ENCODE measurements around the gene CDC14B. TPM values are rescaled to one million over a fixed set of nuclear protein-coding genes. Genes with fewer than 3 reads are reported as not detected.
A peak's percentile ranks its signal among the peaks of the same experiment; 100 is the strongest.

The CDC14B gene
- total and polyA plus RNA-seq, 4 donors: 8.8 to 33.3 (median 11.3) TPM

- Histone ChIP-seq H3K36me3 (ENCODE audit: control insufficient read depth in 4 of 4, insufficient read depth in 3 of 4, low read depth in 1 of 4, low read length in 3 of 4) (peaks cover 1 to 9% (median 4%) of the 10 kb centered on the region in 4 donors), H3K4me3 (ENCODE audit: low read depth in 1 of 3, low read length in 3 of 3) (no peak overlapping the region), H3K9me3 (ENCODE audit: control insufficient read depth in 4 of 4, low read length in 3 of 4) (no peaks in the 10 kb centered on the region), H3K4me1 (ENCODE audit: control insufficient read depth in 4 of 4, insufficient read depth in 4 of 4, low read length in 3 of 4) (no peaks in the 10 kb centered on the region), H3K27ac (ENCODE audit: low read depth in 1 of 2, low read length in 2 of 2) (no peak overlapping the region), H3K9ac (ENCODE audit: low read depth in 1 of 2, low read length in 2 of 2) (no peak overlapping the region), H3K27me3 (ENCODE audit: control insufficient read depth in 4 of 4, insufficient read depth in 4 of 4, low read length in 3 of 4) (no peaks in the 10 kb centered on the region)
- no peak for TF ChIP-seq NR2F2 (IDR thresholded peaks at IDR 0.05)
- TF ChIP-seq, protein P1, sequence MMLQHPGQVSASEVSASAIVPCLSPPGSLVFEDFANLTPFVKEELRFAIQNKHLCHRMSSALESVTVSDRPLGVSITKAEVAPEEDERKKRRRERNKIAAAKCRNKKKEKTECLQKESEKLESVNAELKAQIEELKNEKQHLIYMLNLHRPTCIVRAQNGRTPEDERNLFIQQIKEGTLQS (IDR thresholded peaks at IDR 0.05): no peak
- TF ChIP-seq FOXA2 (IDR thresholded peaks at IDR 0.05): no peak
- no peak for TF ChIP-seq ZBTB33 (IDR thresholded peaks at IDR 0.05)
- TF ChIP-seq HNF4A (conservative IDR thresholded peaks at IDR 0.05): no peak
- peak in 1 of 2 donors; percentile 11 for TF ChIP-seq JUND (IDR thresholded peaks at IDR 0.05)
- no peak for TF ChIP-seq MAX (IDR thresholded peaks at IDR 0.05)
- WGBS: 84% methylated on average over 11 of the region's 11 CpGs
- no peak for DNase-seq (ENCODE audit: low spot score)
These were observed 63.9 kb downstream of the CDC14B start for GRCh38 chr9:96555567-96556386.

- H3K27ac ChIP-seq (ENCODE audit: low read depth in 1 of 2, low read length in 2 of 2): no peak overlapping the region
- H3K9me3 ChIP-seq (ENCODE audit: control insufficient read depth in 4 of 4, low read length in 3 of 4): no peaks in the 10 kb centered on the region
- peaks cover 1 to 7% (median 4%) of the 10 kb centered on the region in 4 donors for H3K36me3 ChIP-seq (ENCODE audit: control insufficient read depth in 4 of 4, insufficient read depth in 3 of 4, low read depth in 1 of 4, low read length in 3 of 4)
- no peaks in the 10 kb centered on the region for H3K4me1 ChIP-seq (ENCODE audit: control insufficient read depth in 4 of 4, insufficient read depth in 4 of 4, low read length in 3 of 4)
- no peak for TF ChIP-seq YY1 (IDR thresholded peaks at IDR 0.05)
- TF ChIP-seq FOXA2 (IDR thresholded peaks at IDR 0.05): no peak
- no peak for TF ChIP-seq MAX (IDR thresholded peaks at IDR 0.05)
- TF ChIP-seq, protein P1 (IDR thresholded peaks at IDR 0.05): no peak
- TF ChIP-seq HNF4G (IDR thresholded peaks at IDR 0.05): no peak
- TF ChIP-seq RAD21 (IDR thresholded peaks at IDR 0.05): no peak
- no peak for TF ChIP-seq ZBTB33 (IDR thresholded peaks at IDR 0.05)
- no peak for TF ChIP-seq JUND (IDR thresholded peaks at IDR 0.05)
- no peak for TF ChIP-seq NR2F2 (IDR thresholded peaks at IDR 0.05)
- TF ChIP-seq HNF4A (conservative IDR thresholded peaks at IDR 0.05): no peak
- TF ChIP-seq TAF1 (conservative IDR thresholded peaks at IDR 0.05): no peak
- TF ChIP-seq EGR1 (IDR thresholded peaks at IDR 0.05; ENCODE audit: low read depth in 2 of 2): no peak
- no peak for TF ChIP-seq RXRA (IDR thresholded peaks at IDR 0.05)
- TF ChIP-seq, protein P2, sequence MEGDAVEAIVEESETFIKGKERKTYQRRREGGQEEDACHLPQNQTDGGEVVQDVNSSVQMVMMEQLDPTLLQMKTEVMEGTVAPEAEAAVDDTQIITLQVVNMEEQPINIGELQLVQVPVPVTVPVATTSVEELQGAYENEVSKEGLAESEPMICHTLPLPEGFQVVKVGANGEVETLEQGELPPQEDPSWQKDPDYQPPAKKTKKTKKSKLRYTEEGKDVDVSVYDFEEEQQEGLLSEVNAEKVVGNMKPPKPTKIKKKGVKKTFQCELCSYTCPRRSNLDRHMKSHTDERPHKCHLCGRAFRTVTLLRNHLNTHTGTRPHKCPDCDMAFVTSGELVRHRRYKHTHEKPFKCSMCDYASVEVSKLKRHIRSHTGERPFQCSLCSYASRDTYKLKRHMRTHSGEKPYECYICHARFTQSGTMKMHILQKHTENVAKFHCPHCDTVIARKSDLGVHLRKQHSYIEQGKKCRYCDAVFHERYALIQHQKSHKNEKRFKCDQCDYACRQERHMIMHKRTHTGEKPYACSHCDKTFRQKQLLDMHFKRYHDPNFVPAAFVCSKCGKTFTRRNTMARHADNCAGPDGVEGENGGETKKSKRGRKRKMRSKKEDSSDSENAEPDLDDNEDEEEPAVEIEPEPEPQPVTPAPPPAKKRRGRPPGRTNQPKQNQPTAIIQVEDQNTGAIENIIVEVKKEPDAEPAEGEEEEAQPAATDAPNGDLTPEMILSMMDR (IDR thresholded peaks at IDR 0.05; ENCODE audit: low read depth, low read length, missing input control): no peak
- no peak for TF ChIP-seq REST (IDR thresholded peaks at IDR 0.05)
- TF ChIP-seq SP1 (IDR thresholded peaks at IDR 0.05): no peak
- TF ChIP-seq GABPA (IDR thresholded peaks at IDR 0.05 in 1 of 2, conservative IDR thresholded peaks at IDR 0.05 in 1 of 2): no peak
- no peak for TF ChIP-seq FOXA1 (IDR thresholded peaks at IDR 0.05)
- H3K27me3 ChIP-seq (ENCODE audit: control insufficient read depth in 4 of 4, insufficient read depth in 4 of 4, low read length in 3 of 4): no peaks in the 10 kb centered on the region
- H3K4me3 ChIP-seq (ENCODE audit: low read depth in 1 of 3, low read length in 3 of 3): no peak overlapping the region
- 94% methylated on average over 10 of the region's 10 CpGs for WGBS
- H3K9ac ChIP-seq (ENCODE audit: low read depth in 1 of 2, low read length in 2 of 2): no peak overlapping the region
- DNase-seq (ENCODE audit: low spot score): no peak
These were observed 64.7 kb downstream of the CDC14B start for GRCh38 chr9:96554801-96555566.

Data from liver (tissue), 9 donors.